GM12878 (cell line): ENCODE measurements around the gene FBXO42.

Experiments used
- ASH2L ChIP-seq: fragments of 300-600, 200-600 bp; sonication (generic); IDR thresholded peaks from 2 replicates; pipeline ENCODE4 v1.6.1; 2017; ENCODE audit warnings: low read depth, mild to moderate bottlenecking, borderline replicate concordance
- CREM ChIP-seq: IDR thresholded peaks from 2 replicates; pipeline ENCODE4 v1.6.1; 2014; ENCODE audit warnings: antibody characterized with exemption, low read depth
- EZH2 ChIP-seq: IDR thresholded peaks from 2 replicates; pipeline ENCODE4 v1.6.1; 2012; ENCODE audit warnings: low read depth, mild to moderate bottlenecking, control low read depth, inconsistent platforms, low read length, borderline replicate concordance; ENCODE audit not compliant: control insufficient read depth
- JUND ChIP-seq: IDR thresholded peaks from 2 replicates; pipeline ENCODE4 v1.6.1; 2012; ENCODE audit warnings: low read depth, mild to moderate bottlenecking, low read length, improper control_type of control experiment, moderate library complexity
- KDM1A ChIP-seq: fragments of 200-600 bp; sonication (generic); IDR thresholded peaks from 2 replicates; pipeline ENCODE4 v1.6.1; 2016; ENCODE audit warnings: borderline replicate concordance
- POLR2AphosphoS5 ChIP-seq: IDR thresholded peaks from 2 replicates; pipeline ENCODE4 v1.6.1; 2011; ENCODE audit warnings: mild to moderate bottlenecking, low read length, inconsistent platforms
- RELB ChIP-seq: fragments of 450-650 bp; IDR thresholded peaks from 2 replicates; pipeline ENCODE4 v1.6.1; 2017; ENCODE audit warnings: low read depth, mild to moderate bottlenecking, moderate library complexity
- SMARCA5 ChIP-seq: fragments of 450-650 bp; IDR thresholded peaks from 2 replicates; pipeline ENCODE4 v1.6.1; 2017; ENCODE audit warnings: mild to moderate bottlenecking
- YY1 ChIP-seq: IDR thresholded peaks from 2 replicates; pipeline ENCODE4 v1.6.1; 2011; ENCODE audit warnings: low read depth, mild to moderate bottlenecking, low read length
- ZZZ3 ChIP-seq: IDR thresholded peaks from 2 replicates; pipeline ENCODE4 v1.6.1; 2011; ENCODE audit warnings: low read depth; ENCODE audit not compliant: control insufficient read depth, insufficient read length
- TF ChIP-seq, protein P1 (sequence below), 3 experiments: IDR thresholded peaks in 2 of 3; conservative IDR thresholded peaks in 1 of 3; 2 replicates each; pipeline ENCODE4 v1.5.1; 2011; ENCODE audit warnings: low read depth in 3 of 3, low read length in 3 of 3, mild to moderate bottlenecking in 3 of 3, control low read depth in 2 of 3, moderate library complexity in 2 of 3, inconsistent platforms in 1 of 3, mixed read lengths in 1 of 3; ENCODE audit not compliant: control insufficient read depth in 2 of 3, insufficient read depth in 1 of 3; ENCODE audit errors: extremely low read depth in 1 of 3

DNA sequence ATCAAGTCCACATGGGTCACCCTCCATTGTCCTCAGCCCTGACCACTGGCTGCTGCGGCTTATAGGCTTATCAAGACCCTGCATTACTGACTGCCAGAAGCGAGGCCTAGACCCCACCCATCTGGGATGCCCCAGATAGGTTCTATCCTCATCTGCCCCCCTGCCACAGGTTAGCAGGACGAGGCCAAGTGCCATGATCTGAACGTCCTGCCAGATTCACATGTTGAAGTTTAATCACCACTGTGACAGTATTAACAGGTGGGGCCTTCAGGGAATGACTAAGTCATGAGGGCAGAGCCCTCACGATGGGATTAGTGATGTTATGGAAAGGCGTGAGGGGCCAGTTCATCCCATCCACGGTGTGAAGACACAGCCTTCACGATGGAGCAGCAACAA lies 109.1 kb downstream of the FBXO42 start:
- TF ChIP-seq JUND (no peak), KDM1A (no peak), ZZZ3 (no peak), EZH2 (no peak), RELB (no peak), ASH2L (no peak), CREM (no peak), YY1 (no peak), POLR2AphosphoS5 (no peak), SMARCA5 (no peak)
- TF ChIP-seq, protein P1, sequence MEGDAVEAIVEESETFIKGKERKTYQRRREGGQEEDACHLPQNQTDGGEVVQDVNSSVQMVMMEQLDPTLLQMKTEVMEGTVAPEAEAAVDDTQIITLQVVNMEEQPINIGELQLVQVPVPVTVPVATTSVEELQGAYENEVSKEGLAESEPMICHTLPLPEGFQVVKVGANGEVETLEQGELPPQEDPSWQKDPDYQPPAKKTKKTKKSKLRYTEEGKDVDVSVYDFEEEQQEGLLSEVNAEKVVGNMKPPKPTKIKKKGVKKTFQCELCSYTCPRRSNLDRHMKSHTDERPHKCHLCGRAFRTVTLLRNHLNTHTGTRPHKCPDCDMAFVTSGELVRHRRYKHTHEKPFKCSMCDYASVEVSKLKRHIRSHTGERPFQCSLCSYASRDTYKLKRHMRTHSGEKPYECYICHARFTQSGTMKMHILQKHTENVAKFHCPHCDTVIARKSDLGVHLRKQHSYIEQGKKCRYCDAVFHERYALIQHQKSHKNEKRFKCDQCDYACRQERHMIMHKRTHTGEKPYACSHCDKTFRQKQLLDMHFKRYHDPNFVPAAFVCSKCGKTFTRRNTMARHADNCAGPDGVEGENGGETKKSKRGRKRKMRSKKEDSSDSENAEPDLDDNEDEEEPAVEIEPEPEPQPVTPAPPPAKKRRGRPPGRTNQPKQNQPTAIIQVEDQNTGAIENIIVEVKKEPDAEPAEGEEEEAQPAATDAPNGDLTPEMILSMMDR (IDR thresholded peaks at IDR 0.05 in 2 of 3, conservative IDR thresholded peaks at IDR 0.05 in 1 of 3; ENCODE audit: control insufficient read depth in 2 of 3, extremely low read depth in 1 of 3, insufficient read depth in 1 of 3, low read depth in 3 of 3, low read length in 3 of 3) = no peak
